ENCODE measurements around the gene RNU5B-1. TPM values are rescaled to one million over a fixed set of nuclear protein-coding genes. Genes with fewer than 3 reads are reported as not detected.
A peak's percentile ranks its signal among the peaks of the same experiment; 100 is the strongest.

Gene RNU5B-1
- total and polyA plus RNA-seq, 9 of the 15 experiments (the other 6 are each of a cell fraction or from before 2014, with no cell fraction given), result 14.2 TPM; not detected in 8

- TF ChIP-seq CREB5 (CRISPR knock-in tag; IDR thresholded peaks at IDR 0.05) (peak; percentile 95), ZBTB17 (CRISPR knock-in tag; IDR thresholded peaks at IDR 0.05) (peak; percentile 96), MTF1 (CRISPR knock-in tag; IDR thresholded peaks at IDR 0.05; ENCODE audit: borderline replicate concordance) (0 out of 2 replicates have a peak, but pooled peaks have one; percentile 26), SMARCA5 (IDR thresholded peaks at IDR 0.05) (no peak), ZNF444 (CRISPR knock-in tag; IDR thresholded peaks at IDR 0.05) (peak; percentile 87), ZNF3 (CRISPR knock-in tag; IDR thresholded peaks at IDR 0.05) (peak; percentile 95), ZNF212 (CRISPR knock-in tag; IDR thresholded peaks at IDR 0.05) (no peak; the same call in none of the 2 replicates), ZNF431 (CRISPR knock-in tag; IDR thresholded peaks at IDR 0.05) (peak; percentile 76), CAMTA2 (CRISPR knock-in tag; conservative IDR thresholded peaks at IDR 0.05) (peak; percentile 99), ZHX1 (conservative IDR thresholded peaks at IDR 0.05; ENCODE audit: low read length) (peak; percentile 92; the same call in 1 of the 2 replicates), JUND (IDR thresholded peaks at IDR 0.05; ENCODE audit: borderline replicate concordance, low read depth, low read length) (peak; percentile 29; the same call in 1 of the 2 replicates), JUND (tag; IDR thresholded peaks at IDR 0.05; ENCODE audit: borderline replicate concordance, low read depth, low read length) (no peak; the same call in 2 of the 3 replicates), MAFK (IDR thresholded peaks at IDR 0.05; ENCODE audit: low read length) (no peak), ELF1 (tag; IDR thresholded peaks at IDR 0.05) (peak; percentile 87), ZNF174 (CRISPR knock-in tag; IDR thresholded peaks at IDR 0.05) (peak; percentile 96)
- TF ChIP-seq, protein P1, sequence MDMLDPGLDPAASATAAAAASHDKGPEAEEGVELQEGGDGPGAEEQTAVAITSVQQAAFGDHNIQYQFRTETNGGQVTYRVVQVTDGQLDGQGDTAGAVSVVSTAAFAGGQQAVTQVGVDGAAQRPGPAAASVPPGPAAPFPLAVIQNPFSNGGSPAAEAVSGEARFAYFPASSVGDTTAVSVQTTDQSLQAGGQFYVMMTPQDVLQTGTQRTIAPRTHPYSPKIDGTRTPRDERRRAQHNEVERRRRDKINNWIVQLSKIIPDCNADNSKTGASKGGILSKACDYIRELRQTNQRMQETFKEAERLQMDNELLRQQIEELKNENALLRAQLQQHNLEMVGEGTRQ (CRISPR knock-in tag; IDR thresholded peaks at IDR 0.05), result no peak
- TF ChIP-seq, protein P2, sequence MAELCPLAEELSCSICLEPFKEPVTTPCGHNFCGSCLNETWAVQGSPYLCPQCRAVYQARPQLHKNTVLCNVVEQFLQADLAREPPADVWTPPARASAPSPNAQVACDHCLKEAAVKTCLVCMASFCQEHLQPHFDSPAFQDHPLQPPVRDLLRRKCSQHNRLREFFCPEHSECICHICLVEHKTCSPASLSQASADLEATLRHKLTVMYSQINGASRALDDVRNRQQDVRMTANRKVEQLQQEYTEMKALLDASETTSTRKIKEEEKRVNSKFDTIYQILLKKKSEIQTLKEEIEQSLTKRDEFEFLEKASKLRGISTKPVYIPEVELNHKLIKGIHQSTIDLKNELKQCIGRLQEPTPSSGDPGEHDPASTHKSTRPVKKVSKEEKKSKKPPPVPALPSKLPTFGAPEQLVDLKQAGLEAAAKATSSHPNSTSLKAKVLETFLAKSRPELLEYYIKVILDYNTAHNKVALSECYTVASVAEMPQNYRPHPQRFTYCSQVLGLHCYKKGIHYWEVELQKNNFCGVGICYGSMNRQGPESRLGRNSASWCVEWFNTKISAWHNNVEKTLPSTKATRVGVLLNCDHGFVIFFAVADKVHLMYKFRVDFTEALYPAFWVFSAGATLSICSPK (IDR thresholded peaks at IDR 0.05; ENCODE audit: borderline replicate concordance), result no peak
- TF ChIP-seq, protein P3, sequence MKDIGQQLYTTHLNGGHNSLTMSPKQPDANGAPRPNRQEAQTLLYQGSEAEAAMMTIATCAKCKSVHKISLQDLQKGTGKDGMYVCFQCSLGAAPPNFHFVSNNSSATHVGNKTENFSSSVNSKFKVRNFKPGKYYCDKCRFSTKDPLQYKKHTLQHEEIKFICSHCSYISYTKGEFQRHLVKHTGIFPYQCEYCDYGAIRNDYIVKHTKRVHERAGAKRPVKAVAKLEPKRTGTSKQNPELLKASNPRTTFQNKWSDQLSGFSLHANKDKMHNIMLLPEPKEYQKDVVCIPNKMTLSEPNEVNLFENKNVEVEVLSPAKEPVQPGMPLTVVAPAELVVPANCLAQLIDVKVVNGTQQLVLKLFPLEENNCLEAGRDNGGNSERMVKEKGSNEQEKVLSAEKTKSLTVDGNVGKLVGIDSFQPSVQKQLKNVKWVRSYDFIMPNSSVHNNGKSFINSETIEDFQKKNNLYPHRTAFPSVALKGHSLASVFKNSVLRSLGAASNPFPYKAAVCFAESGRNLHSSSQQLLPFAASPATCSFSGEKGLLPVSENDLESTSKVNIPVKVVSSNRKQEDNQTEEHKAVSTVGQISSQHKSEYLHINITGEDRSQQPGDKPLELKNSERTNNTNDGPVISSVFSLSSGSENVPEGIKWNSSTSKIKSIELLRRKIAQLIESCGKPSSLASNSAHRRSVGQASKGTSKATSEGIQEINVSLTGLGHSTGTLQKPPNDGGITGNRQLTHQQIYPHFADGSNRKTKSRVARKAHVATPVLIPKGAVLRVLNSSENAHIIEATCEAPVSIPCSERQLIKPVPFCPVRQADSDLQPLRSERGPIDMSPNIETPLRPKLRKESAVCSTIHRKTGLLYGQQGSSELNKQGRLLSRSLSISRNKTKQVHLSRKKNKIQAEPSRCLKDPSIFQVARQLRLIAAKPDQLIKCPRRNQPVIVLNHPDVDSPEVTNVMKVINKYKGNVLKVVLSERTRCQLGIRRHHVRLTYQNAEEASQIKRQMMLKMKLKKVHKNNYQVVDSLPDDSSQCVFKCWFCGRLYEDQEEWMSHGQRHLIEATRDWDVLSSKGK (CRISPR knock-in tag; IDR thresholded peaks at IDR 0.05), result peak; percentile 96
Observed at GRCh38 chr15:65304381-65305149, at the start of gene RNU5B-1 (continued).

Measured in K562 (cell line).